ENCODE data around the gene MAGI3. TPM values are rescaled to one million over a fixed set of nuclear protein-coding genes. Genes with fewer than 3 reads are reported as not detected.
"Not testable (repeated sequence)": the region's sequence is repeated elsewhere in the genome, so short reads cannot be mapped to it uniquely, and the experiment has no call there.

The MAGI3 gene
- total RNA-seq, 1 donor from 2014 or later: 5.8 TPM

DNA sequence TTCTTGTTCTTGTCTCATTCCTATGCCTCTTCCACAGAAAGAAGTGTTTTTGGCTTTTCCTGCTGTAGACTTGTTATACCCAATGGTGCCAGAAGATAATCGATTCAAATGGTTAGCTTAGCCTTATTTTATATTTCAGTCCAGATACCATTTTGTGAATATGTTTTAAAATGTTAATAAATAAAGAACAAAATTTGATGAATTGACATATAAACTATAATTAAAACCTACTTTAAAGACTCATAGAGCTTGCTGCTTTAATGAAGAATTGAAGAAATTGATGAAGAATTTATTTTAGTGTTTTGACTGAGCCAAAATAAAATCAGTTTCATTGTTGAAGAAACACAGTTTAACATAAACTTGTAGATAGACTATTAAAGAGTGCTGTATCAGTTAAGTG, 152.8 kb downstream of the MAGI3 start:
- intact Hi-C loops (cut with micrococcal nuclease): no loop called here
- ATAC-seq (no peak), DNase-seq (no peak)

DNA sequence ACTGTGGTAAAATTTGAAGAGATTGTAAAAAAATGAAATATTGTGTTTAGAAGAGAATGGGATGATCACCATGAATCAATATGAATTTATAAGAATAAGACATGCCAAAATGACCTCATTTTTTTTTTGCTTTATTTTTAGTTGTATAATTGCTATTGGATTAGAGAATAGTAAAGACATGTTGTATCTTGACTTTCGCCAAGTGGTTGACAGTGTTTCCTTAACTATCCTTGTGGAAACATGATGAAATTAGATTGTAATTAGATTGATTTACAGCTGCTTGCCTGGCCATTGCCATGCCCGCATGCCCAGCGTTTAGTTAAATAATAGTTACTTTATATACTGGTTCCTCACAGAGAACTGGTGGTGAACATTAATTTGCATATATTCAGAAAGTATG, 154.9 kb downstream of the MAGI3 start:
- DNase-seq (no peak), ATAC-seq (no peak)
- intact Hi-C loops (cut with micrococcal nuclease): no loop called here

DNA sequence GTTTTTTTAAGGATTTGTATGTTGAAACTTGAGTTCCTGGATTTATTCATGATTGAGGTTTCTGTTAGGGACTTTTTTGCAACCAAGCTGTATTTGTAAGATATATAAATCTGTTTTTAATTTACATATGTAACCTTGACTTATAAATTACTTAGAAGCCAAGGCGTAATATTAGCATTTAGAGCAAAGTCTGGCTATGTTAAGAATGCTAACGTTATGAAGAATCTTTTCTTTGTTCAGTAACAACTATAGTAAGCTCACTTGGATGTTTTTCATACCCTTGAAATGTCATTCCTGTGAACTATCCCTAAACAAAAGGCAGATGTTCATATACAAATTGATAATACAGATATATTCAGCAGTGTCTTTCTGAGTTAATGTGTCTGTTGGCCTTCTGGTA, 155.3 kb downstream of the MAGI3 start:
- ATAC-seq (no peak), DNase-seq (no peak)
- intact Hi-C loops (cut with micrococcal nuclease): no loop called here

DNA sequence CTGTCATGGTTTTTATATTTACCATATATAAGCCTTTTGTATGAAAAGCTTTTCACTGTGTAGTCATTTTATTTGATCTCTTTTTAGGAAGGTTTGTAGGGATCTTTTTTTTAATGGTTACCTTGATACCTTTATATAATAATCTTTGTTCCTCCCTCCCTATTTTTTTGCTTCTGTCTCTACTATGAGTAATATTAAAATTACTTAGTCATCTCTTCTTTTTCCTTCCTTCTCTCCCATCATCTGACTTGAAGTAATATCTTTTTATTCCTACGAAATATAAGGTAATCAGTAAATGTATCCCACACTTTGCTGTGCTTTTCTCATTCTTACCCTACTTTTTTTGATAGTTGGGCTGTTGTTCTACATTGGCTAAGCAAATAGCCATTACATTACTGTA, 161.4 kb downstream of the MAGI3 start:
- DNase-seq (no peak), ATAC-seq (no peak)
- intact Hi-C loops (cut with micrococcal nuclease): no loop called here

DNA sequence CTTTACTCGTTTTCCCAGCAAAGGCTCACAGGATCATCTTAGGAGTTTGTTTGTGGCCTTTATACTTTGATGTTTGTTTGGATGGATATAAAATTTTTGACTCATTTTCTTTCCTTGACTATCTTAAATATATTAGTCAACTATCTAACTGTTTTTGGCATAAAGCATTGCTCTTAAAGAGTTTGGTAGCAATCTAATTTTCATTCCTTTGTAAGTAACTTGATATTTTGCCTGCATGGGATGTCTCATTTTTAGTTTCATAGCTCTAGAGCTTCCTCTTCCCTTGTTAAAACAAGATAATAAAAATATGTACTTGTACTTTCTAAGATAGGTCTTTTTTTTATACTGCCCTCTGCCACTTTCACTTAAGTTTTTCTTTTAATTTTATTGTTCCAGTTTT, 161.9 kb downstream of the MAGI3 start:
- no peak for ATAC-seq
- intact Hi-C loops (cut with micrococcal nuclease): no loop called here

DNA sequence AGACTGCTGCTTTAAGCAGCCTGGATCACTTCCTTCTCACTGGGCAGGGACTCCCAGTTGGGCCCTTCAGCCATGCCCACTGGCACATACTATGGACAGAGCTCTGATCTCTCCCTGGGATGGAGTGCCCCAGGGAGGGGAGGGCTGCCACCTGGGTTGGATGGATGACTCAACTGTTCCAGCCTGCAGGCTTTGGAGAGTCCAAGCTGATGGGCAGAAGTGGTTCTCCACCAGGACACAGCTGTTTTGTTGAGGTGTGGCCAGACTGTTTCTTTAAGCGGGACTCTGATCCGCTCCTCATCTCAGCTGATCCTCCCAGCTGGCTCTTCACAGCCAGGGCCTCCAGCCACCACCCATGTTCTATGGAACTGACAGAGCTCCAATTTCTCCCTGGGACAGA, 166.9 kb downstream of the MAGI3 start:
- DNase-seq (no peak), ATAC-seq (no peak)
- intact Hi-C loops (cut with micrococcal nuclease): no loop called here

More for the DNA sequence above, 161.9 kb downstream of the MAGI3 start:
- DNase-seq: no peak

DNA sequence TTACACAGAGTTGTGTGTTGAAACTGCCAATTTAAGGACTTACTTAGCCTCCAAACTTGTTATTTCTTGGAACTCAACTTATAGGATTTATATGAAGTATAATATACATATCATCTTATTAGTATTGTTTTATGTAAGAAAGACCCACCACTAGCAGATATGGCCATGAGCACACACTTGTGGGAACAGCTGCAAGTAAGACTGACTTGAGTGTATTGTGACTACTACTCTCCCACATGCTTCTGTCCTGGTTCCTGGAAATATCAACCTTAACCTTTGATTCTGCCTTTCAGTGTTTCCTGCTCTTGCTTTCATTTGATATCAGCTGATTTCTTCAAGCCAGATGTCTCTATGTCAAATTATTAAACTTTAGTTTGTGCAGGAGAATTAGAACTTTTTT, 175.3 kb downstream of the MAGI3 start:
- intact Hi-C loops (cut with micrococcal nuclease): no loop called here
- no peak for DNase-seq
- no peak for ATAC-seq

DNA sequence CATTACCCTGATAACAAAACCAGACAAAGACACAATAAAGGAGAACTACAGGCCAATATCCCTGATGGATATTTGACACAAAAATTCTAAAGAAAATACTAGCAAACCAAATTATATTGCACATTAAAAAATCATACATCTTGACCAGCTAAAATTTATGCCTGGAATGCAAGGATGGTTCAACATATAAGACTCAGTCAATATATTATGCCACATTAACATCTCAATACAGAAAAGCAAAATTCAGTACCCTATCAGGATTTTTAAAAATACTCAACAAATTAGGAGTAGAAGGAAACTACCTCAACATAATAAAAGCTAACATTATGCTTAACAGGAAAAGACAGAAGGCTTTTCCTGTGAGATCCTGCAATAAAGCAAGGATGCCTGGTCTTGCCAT, 177.1 kb downstream of the MAGI3 start:
- intact Hi-C loops (cut with micrococcal nuclease): no loop called here
- no peak for DNase-seq
- ATAC-seq: no peak

DNA sequence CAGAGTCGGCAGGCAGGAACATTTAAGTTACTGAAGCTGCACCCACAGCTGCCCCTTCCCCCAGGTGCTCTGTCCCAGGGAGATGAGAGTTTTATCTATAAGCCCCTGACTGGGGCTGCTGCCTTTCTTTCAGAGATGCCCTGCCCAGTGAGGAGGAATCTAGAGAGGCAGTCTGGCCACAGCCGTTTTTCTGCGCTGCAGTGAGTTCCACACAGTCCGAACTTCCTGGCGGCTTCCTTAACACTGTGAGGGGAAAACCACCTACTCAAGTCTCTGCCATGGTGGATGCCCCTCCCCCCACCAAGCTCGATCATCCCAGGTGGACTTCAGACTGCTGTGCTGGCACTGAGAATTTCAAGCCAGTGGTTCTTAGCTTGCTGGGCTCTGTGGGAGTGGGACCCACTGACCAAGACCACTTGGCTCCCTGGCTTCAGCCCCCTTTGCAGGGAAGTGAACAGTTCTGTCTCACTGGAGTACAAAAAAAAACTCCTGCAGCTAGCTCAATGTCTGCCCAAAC, 185.5 kb downstream of the MAGI3 start:
- intact Hi-C loops (cut with micrococcal nuclease); ATAC-seq; DNase-seq: not testable (repeated sequence)

DNA sequence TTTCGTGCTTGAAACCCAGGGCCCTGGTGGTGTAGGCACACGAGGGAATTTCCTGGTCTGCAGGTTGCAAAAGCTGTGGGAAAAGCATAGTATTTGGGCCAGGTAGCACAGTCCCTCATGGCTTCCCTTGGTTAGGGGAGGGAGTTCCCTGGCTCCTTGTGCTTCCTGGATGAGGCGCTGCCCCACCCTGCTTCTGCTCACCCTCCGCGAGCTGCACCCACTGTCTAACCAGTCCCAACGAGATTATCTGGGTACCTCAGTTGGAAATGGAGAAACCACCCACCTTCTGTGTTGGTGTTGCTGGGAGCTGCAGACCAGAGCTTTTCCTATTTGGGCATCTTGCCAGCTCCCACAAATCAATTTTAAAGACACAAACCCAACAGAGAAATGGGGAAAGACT, 186.0 kb downstream of the MAGI3 start:
- ATAC-seq (no peak), DNase-seq (no peak)
- intact Hi-C loops (cut with micrococcal nuclease): no loop called here

DNA sequence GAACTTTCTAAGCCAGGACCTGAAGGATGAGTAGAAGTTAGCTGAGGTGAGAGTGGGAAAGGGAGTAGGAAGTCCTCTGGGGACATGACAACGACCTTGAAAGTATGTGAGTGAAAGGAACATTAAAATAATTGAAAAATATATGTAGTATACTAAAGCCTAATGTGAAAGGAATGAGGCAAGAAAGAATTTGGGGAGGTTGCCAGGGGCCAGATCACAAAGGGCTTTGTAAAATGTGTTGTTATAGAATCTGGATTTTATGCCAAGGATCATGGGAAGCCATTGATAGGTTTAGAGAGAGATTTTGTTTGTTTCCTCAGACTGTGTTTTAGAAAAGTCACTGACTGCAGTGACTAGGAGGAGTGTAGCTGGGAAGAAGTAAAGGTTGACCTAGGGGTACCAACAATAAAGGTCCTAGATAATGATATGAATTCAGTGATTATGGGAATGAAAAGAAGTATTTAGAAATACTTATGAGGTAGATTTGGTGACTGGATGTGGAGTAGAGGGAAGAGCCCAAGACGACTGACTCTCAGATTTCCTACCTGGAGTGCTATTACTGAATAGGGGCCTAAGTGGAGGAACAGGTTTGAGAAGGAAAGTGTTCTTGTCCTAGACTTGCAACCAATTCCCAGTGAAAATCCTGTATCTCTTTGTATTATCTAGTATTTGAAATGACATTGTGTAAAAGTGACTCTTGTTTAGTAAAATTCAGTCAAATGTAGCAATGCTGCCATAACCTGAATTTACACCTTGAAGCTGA, 189.1 kb downstream of the MAGI3 start:
- intact Hi-C loops (cut with micrococcal nuclease): no loop called here
- no peak for ATAC-seq
- no peak for DNase-seq

DNA sequence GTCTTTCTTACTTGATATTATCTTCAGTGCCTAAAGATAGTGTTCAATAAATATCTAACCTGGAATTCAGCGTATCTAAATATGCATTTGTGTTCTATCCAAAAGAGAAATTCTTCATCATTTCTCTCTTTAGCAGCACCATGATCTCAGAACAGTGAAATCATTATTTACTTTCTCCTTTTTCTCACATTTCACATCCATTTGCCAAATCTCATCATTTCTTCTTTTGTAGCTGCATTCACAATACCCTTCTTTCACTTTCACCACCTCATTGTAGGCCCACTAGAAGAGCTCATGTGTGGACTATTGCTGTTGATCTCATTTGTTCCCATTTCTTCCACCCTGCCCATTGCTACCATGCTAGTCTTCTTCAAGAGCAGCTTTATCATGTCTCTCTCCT, 191.0 kb downstream of the MAGI3 start:
- ATAC-seq: no peak
- intact Hi-C loops (cut with micrococcal nuclease): no loop called here
- DNase-seq: no peak

DNA sequence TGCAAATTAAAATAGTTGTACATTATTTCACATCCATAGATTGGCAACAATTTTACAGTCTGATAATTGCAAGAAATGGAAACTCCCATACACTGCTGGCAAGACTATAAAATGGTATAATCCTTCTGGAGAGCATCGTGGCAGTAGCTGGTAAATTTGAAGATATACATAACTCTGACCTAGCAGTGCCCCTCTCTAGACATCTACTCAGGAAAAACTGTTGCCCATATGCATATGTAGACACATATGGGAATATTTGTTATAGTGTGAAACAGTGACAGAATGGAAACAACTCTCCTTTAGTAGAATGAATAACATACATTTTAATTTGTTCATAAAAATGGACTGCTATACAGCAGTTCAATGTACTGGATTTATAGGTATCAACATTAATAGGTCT, 191.8 kb downstream of the MAGI3 start:
- intact Hi-C loops (cut with micrococcal nuclease): no loop called here
- DNase-seq (no peak), ATAC-seq (no peak)

DNA sequence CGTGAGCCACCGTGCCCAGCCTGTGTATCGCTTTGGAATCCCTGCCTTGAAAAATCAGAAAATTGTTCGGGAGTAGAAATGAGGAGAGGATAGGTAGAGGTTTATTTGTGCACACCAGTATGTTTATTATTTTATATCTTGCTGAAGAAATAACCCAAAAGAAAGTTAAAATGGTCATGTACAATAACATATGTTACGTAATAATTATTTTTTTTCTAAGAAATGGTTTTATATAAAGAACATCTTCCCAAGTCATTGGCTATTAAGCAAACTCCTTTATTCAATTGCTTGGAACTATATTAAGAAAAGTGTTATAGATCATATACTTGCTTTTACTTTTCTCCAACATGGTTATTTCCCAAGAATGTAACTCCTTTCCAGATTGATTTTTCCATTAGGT, 197.2 kb downstream of the MAGI3 start:
- intact Hi-C loops (cut with micrococcal nuclease): no loop called here
- DNase-seq: no peak
- ATAC-seq: no peak

DNA sequence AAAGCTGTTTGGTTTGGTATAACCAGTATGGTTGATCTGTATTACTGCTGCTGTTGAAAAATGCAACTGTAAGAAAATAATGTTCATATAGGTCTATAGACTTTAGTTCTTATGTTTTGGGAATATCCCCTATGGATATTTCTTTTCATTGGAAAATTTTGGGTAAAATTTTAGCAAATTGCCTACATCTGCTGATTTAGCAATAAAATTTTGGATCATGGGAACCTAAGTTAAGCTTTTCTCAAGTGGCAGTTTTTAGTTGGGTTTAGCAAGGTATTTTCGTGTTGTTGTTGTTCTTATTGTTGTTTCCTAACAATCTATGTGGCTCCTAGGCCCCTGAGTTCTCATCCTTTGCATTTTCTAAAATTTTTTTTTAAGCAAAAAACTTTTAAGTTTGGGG, 201.9 kb downstream of the MAGI3 start:
- no peak for ATAC-seq
- intact Hi-C loops (cut with micrococcal nuclease): no loop called here
- DNase-seq: no peak

DNA sequence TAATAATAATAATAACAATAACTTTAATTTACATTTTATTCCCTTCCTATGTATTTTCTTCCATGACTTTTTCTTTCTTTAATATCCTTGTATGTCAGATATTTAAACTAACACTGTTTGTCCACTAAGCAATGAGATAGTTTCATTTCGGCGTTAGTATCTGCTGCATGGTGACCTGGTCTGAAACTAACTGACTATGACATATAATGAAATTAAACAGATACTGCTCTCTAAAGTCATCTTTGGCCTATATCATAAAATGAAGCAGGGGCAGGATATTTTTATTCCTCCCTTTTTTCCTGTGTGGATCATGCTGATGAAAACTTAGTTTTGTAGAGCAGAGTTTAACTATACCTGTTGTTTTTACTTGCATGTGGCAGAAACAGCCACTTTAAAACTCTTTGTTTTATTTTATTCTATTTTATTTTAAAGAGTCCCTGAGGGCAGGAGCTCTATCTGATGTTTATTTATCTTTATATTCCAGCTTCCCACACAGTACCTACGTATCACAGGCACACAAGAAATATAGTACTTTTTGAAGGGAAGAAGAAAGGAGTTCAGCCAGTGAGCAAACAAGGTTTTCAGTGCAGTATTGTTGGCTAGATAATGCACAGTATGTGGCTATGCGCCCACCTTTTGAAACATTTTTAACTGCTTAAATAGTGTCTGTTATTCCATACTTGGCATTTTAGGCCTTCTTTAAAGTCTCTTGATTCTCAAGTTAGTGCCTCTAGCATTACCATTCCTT, 203.4 kb downstream of the MAGI3 start:
- DNase-seq (no peak), ATAC-seq (no peak)
- intact Hi-C loops (cut with micrococcal nuclease): no loop called here

DNA sequence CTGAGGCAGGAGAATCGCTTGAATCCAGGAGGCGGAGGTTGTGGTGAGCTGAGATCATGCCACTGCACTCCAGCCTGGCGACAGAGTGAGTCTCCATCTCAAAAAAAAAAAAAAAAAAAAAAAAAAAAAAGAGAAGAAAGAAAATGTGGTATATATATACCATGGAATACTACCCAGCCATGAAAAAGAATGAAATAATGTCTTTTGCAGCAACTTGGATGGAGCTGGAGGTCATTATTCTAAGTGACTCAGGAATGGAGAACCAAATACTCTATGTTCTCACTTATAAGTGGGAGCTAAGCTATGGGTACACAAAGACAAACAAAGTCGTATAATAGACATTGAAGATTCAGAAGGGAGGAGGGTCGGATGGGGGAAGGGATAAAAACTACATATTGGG, 214.2 kb downstream of the MAGI3 start:
- ATAC-seq; DNase-seq; intact Hi-C loops (cut with micrococcal nuclease): not testable (repeated sequence)

DNA sequence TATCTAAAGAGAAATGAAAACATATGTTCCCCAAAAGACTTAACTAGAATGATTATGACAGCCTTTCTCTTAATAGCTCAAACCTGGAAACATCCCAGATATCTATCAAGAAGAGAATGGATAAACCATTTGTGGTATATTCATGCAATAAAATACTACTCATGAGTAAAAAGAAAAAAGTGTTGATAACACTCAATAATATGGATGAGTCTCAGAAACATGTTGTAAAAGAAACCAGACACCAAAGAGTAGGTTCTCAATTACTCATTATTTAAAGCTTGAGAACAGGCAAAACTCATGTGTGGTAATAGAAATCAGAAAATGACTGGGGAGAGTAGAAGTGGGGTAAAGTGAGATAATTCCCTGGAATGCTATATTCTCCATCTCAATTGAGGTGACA, 214.8 kb downstream of the MAGI3 start:
- intact Hi-C loops (cut with micrococcal nuclease): no loop called here
- DNase-seq: no peak
- no peak for ATAC-seq

DNA sequence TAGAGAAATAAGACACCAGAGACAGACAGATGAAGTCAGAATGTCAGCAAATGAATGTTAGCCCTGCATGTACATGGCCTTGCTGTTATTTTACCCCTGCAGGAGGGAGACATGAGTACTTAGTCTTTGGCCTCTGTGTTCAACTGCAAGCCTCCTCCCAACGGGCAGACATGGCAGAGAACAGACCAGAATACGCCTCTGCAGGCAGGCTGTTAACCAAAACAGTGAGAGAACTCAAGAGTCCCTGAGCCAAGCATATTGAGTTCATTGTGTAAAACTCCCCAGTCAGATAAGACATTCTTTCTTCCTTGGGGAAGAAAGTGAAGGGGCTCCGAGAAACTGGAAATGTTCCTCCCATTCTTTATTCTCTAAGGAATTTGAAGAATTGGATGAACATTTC, 218.1 kb downstream of the MAGI3 start:
- no peak for DNase-seq
- intact Hi-C loops (cut with micrococcal nuclease): no loop called here
- ATAC-seq: no peak

DNA sequence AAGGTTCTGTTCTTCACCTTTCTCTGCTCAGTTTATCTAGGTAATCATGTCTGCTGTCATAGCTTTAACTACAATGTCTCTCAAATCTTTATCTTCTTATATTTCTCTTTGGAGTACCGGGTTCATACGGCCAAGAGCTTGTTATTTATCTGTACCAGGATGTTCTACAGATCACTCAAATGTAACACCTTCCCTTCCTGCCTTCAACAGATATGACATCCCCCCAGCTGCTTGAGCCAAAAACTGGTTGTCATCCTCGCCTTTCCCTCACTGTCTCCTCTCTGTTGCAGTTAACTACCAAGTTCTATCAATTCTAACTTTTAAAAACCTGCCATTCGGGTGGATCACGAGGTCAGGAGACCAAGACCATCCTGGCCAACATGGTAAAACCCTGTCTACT, 220.1 kb downstream of the MAGI3 start:
- ATAC-seq (no peak), DNase-seq (no peak)
- intact Hi-C loops (cut with micrococcal nuclease): no loop called here

DNA sequence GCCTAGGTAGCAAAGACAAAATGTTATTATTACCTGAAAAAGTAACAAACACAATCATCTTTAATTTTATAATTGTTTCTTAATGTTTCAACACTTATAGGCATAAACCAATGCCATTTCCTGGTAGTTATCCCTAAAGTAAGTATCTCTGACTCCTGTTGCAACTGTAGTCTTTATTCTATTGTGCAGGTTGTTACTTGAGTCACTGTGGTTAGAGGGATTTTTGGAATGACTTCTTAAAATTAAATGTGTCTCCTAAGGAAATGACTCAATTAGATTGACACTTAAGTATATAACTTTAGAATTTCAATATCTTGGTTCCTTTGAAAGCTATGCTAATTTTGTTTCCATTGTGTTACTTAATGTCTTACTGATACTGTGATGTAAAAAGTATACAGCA, 225.1 kb downstream of the MAGI3 start:
- DNase-seq (no peak), ATAC-seq (no peak)
- intact Hi-C loops (cut with micrococcal nuclease): no loop called here
